SK-N-SH (cell line): ENCODE measurements around the gene CDIPT. TPM values are rescaled to one million over a fixed set of nuclear protein-coding genes. Genes with fewer than 3 reads are reported as not detected.

Experiments used
- CTCF ChIA-PET: fragments of 300-600, 350-600 bp; formaldehyde crosslinking; extraction: SDS; loops from one replicate; lab custom pipeline; 2021; lab: Yijun Ruan, JAX
- POLR2A ChIA-PET: fragments of 350-600 bp; sonication (Branson Sonifier 250); formaldehyde crosslinking; extraction: SDS; loops from one replicate; lab custom pipeline; 2020; ENCODE audit warnings: antibody characterized with exemption, inconsistent platforms; lab: Yijun Ruan, JAX
- DNase-seq: peaks from one replicate; pipeline ENCODE4 v3.0.0; 2012
- H2AFZ ChIP-seq: fragments of 200-600 bp; sonication (generic); 2 replicates; pipeline ENCODE4 v1.8.1; 2016; ENCODE audit warnings: antibody characterized with exemption, mild to moderate bottlenecking, low read depth
- H3F3A ChIP-seq: fragments of 200-600 bp; sonication (generic); replicated peaks from 2 replicates; pipeline ENCODE3; 2016; ENCODE audit warnings: antibody characterized with exemption, mild to moderate bottlenecking; ENCODE audit not compliant: insufficient read depth
- H3K27ac ChIP-seq, 2 experiments: fragments of 200-500 bp in 1 of 2; fragments of 200-600 bp in 1 of 2; sonication (Bioruptor generic) in 1 of 2; sonication (generic), shearing (Covaris generic) in 1 of 2; 2 replicates each; pipeline versions ENCODE4 v1.5.1 to v1.6.1; 2014 to 2016; ENCODE audit warnings: low read depth in 2 of 2, inconsistent platforms in 1 of 2, low read length in 1 of 2, mild to moderate bottlenecking in 1 of 2, mixed read lengths in 1 of 2
- H3K27me3 ChIP-seq: fragments of 200-600 bp; sonication (generic), shearing (Covaris generic); 2 replicates; pipeline ENCODE4 v1.6.1; 2016; ENCODE audit warnings: mixed run types; ENCODE audit not compliant: insufficient read depth
- H3K36me3 ChIP-seq, 2 experiments: fragments of 200-500 bp in 1 of 2; fragments of 200-600 bp in 1 of 2; sonication (Bioruptor generic) in 1 of 2; sonication (generic) in 1 of 2; replicated peaks in 1 of 2; 2 replicates each; pipeline versions ENCODE3 to v1.5.1; 2014 to 2016; ENCODE audit warnings: low read length in 1 of 2, mild to moderate bottlenecking in 1 of 2; ENCODE audit not compliant: insufficient read depth in 2 of 2, control insufficient read depth in 1 of 2
- H3K4me1 ChIP-seq, 2 experiments: fragments of 200-500 bp in 1 of 2; fragments of 200-600 bp in 1 of 2; sonication (Bioruptor generic) in 1 of 2; sonication (generic), shearing (Covaris generic) in 1 of 2; 2 replicates each; pipeline versions ENCODE4 v1.5.1 to v1.6.1; 2014 to 2016; ENCODE audit warnings: low read depth in 1 of 2, low read length in 1 of 2, mixed run types in 1 of 2; ENCODE audit not compliant: insufficient read depth in 2 of 2, control insufficient read depth in 1 of 2
- H3K4me2 ChIP-seq: fragments of 200-600 bp; sonication (generic), shearing (Covaris generic); 2 replicates; pipeline ENCODE4 v1.6.1; 2017; ENCODE audit warnings: mixed run types
- H3K4me3 ChIP-seq, 2 experiments: fragments of 200-500 bp in 1 of 2; fragments of 200-600 bp in 1 of 2; sonication (Bioruptor generic) in 1 of 2; sonication (generic), shearing (Covaris generic) in 1 of 2; 2 replicates each; pipeline versions ENCODE4 v1.5.1 to v1.8.1; 2014 to 2016; ENCODE audit warnings: low read depth in 2 of 2, inconsistent platforms in 1 of 2, low read length in 1 of 2, mild to moderate bottlenecking in 1 of 2, mixed read lengths in 1 of 2, moderate library complexity in 1 of 2
- H3K79me2 ChIP-seq: fragments of 200-600 bp; sonication (generic); 2 replicates; pipeline ENCODE4 v1.8.1; 2017; ENCODE audit warnings: mild to moderate bottlenecking; ENCODE audit not compliant: insufficient read depth
- H3K9ac ChIP-seq: fragments of 200-600 bp; sonication (generic); 2 replicates; pipeline ENCODE4 v1.6.1; 2017; ENCODE audit warnings: mixed run types
- H3K9me2 ChIP-seq: fragments of 200-600 bp; sonication (generic); 2 replicates; pipeline ENCODE4 v1.6.1; 2017; ENCODE audit warnings: mixed run types
- H3K9me3 ChIP-seq: fragments of 200-600 bp; sonication (generic); 2 replicates; pipeline ENCODE4 v1.6.1; 2017; ENCODE audit warnings: mixed run types, mild to moderate bottlenecking, moderate library complexity
- H4K20me1 ChIP-seq: fragments of 200-600 bp; sonication (generic); 2 replicates; pipeline ENCODE4 v1.6.1; 2017; ENCODE audit warnings: mild to moderate bottlenecking, mixed run types; ENCODE audit not compliant: insufficient read depth
- CHD2 ChIP-seq: fragments of 150-350 bp; IDR thresholded peaks from 2 replicates; pipeline ENCODE4 v1.6.1; 2018; ENCODE audit warnings: low read length; ENCODE audit not compliant: partially characterized antibody
- EZH2phosphoT487 ChIP-seq: fragments of 200-600 bp; sonication (generic); IDR thresholded peaks from 2 replicates; pipeline ENCODE4 v1.6.1; 2017; ENCODE audit warnings: low read depth, mixed run types, mild to moderate bottlenecking, antibody characterized with exemption, moderate library complexity, borderline replicate concordance
- FOSL2 ChIP-seq: IDR thresholded peaks from 2 replicates; pipeline ENCODE4 v1.4.0; 2012; ENCODE audit warnings: low read depth, mild to moderate bottlenecking, moderate library complexity, borderline replicate concordance
- FOXM1 ChIP-seq: IDR thresholded peaks from 2 replicates; pipeline ENCODE4 v1.4.0; 2012; ENCODE audit warnings: low read depth, mild to moderate bottlenecking
- MXI1 ChIP-seq: IDR thresholded peaks from 2 replicates; pipeline ENCODE4 v1.6.1; 2012; ENCODE audit warnings: mild to moderate bottlenecking, low read depth, low read length, improper control_type of control experiment
- POLR2AphosphoS5 ChIP-seq: IDR thresholded peaks from 2 replicates; pipeline ENCODE4 v1.6.1; 2012; ENCODE audit warnings: low read depth, low read length
- RAD21 ChIP-seq: IDR thresholded peaks from 2 replicates; pipeline ENCODE4 v1.6.1; 2012; ENCODE audit warnings: mild to moderate bottlenecking, low read length
- SIN3A ChIP-seq: IDR thresholded peaks from 2 replicates; pipeline ENCODE4 v1.6.1; 2012; ENCODE audit warnings: low read depth, mild to moderate bottlenecking, low read length, moderate library complexity, borderline replicate concordance
- TAF1 ChIP-seq: IDR thresholded peaks from 2 replicates; pipeline ENCODE4 v1.6.1; 2012; ENCODE audit warnings: low read depth, mild to moderate bottlenecking, low read length, moderate library complexity, borderline replicate concordance
- TCF12 ChIP-seq: IDR thresholded peaks from 2 replicates; pipeline ENCODE4 v1.4.0; 2012
- ZBTB33 ChIP-seq: IDR thresholded peaks from 2 replicates; pipeline ENCODE4 v1.4.0; 2012; ENCODE audit warnings: low read depth, borderline replicate concordance
- WGBS: methylation state at CpG from one replicate; pipeline ENCODE4 v1.1.6; 2017; ENCODE audit warnings: low lambda C conversion rate; 5-methylcytosine and 5-hydroxymethylcytosine counted together
- polyA plus RNA-seq, 3 experiments: library from polyadenylated mRNA; depleted of rRNA; stranded (reverse); fragments of >200 nt; gene quantifications; 2 replicates each; pipeline ENCODE4 v1.2.3, GENCODE V29; 2012
- TF ChIP-seq, protein P1 (sequence below): IDR thresholded peaks from 2 replicates; pipeline ENCODE4 v1.6.1; 2012; ENCODE audit warnings: mild to moderate bottlenecking, low read depth, low read length, moderate library complexity
- TF ChIP-seq, protein P2 (sequence below): IDR thresholded peaks from 2 replicates; pipeline ENCODE4 v1.4.0; 2012; ENCODE audit warnings: low read depth, borderline replicate concordance
- TF ChIP-seq, protein P3 (sequence below): IDR thresholded peaks from 2 replicates; pipeline ENCODE4 v1.4.0; 2012; ENCODE audit warnings: low read depth

The CDIPT gene
- polyA plus RNA-seq, 1 of the 3 experiments (the other 2 are of a cell fraction): 90.7 TPM

- Histone ChIP-seq H3F3A (peaks cover 60% of the 10 kb centered on the region), H3K79me2 (peaks cover 84% of the 10 kb centered on the region), H3K9me3 (no peaks in the 10 kb centered on the region), H3K4me2 (peak overlapping the region; percentile 86), H3K27me3 (no peaks in the 10 kb centered on the region), H3K36me3 (peaks cover 6 to 19% of the 10 kb centered on the region in 2 experiments), H3K4me3 (peak overlapping the region; percentile 59 to 93), H4K20me1 (no peaks in the 10 kb centered on the region), H3K9ac (peak overlapping the region; percentile 72)
- DNase-seq: no peak
- 35% methylated on average over 6 of the region's 11 CpGs for WGBS
- TF ChIP-seq EZH2phosphoT487: no peak
- TF ChIP-seq, protein P1, sequence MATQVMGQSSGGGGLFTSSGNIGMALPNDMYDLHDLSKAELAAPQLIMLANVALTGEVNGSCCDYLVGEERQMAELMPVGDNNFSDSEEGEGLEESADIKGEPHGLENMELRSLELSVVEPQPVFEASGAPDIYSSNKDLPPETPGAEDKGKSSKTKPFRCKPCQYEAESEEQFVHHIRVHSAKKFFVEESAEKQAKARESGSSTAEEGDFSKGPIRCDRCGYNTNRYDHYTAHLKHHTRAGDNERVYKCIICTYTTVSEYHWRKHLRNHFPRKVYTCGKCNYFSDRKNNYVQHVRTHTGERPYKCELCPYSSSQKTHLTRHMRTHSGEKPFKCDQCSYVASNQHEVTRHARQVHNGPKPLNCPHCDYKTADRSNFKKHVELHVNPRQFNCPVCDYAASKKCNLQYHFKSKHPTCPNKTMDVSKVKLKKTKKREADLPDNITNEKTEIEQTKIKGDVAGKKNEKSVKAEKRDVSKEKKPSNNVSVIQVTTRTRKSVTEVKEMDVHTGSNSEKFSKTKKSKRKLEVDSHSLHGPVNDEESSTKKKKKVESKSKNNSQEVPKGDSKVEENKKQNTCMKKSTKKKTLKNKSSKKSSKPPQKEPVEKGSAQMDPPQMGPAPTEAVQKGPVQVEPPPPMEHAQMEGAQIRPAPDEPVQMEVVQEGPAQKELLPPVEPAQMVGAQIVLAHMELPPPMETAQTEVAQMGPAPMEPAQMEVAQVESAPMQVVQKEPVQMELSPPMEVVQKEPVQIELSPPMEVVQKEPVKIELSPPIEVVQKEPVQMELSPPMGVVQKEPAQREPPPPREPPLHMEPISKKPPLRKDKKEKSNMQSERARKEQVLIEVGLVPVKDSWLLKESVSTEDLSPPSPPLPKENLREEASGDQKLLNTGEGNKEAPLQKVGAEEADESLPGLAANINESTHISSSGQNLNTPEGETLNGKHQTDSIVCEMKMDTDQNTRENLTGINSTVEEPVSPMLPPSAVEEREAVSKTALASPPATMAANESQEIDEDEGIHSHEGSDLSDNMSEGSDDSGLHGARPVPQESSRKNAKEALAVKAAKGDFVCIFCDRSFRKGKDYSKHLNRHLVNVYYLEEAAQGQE: no peak
- TF ChIP-seq POLR2AphosphoS5: peak; percentile 20; the same call in 1 of the 2 replicates
- TF ChIP-seq, protein P2, sequence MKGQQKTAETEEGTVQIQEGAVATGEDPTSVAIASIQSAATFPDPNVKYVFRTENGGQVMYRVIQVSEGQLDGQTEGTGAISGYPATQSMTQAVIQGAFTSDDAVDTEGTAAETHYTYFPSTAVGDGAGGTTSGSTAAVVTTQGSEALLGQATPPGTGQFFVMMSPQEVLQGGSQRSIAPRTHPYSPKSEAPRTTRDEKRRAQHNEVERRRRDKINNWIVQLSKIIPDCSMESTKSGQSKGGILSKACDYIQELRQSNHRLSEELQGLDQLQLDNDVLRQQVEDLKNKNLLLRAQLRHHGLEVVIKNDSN: peak; percentile 78
- TF ChIP-seq, all 33 proteins: peak for 2
- H3K4me1 ChIP-seq: peaks cover 36 to 37% of the 10 kb centered on the region in 2 experiments; a peak in 3 of 4 replicates
- CTCF ChIA-PET: interaction anchor here (1.0 to 14.0 kb wide), 7 partner anchors 13 to 229 kb away, joined by 3 to 129 read pairs (median 6); partner anchors contain the start of gene KIF22
- H3K27ac ChIP-seq: peak overlapping the region; percentile 74 to 97
- no peaks in the 10 kb centered on the region for H3K9me2 ChIP-seq
- H2AFZ ChIP-seq: no peak overlapping the region
- POLR2A ChIA-PET: interaction anchor here (0.6 to 1.4 kb wide), 5 partner anchors 10 to 81 kb away, joined by 3 to 4 read pairs (median 3); no protein-coding TSS in a partner anchor
Measured at GRCh38 chr16:29820730-29821642, 42.0 kb downstream of the CDIPT start.

GRCh38 chr16:29820271-29820701 is 42.7 kb downstream of the CDIPT start, which contains the start of gene MVP:
Gene MVP, plus strand, starts transcription at chr16:29820462. Its CDS starts 10,088 bp downstream, at chr16:29830550.
- Histone ChIP-seq H3F3A (peaks cover 60% of the 10 kb centered on the region), H3K79me2 (peaks cover 80% of the 10 kb centered on the region), H3K4me2 (peak within 1 kb of the TSS; percentile 86), H3K9me2 (no peaks in the 10 kb centered on the region), H3K4me1 (peaks cover 32 to 36% of the 10 kb centered on the region in 2 experiments; a peak in 3 of 4 replicates), H3K27me3 (no peaks in the 10 kb centered on the region), H3K4me3 (peak within 1 kb of the TSS; percentile 59 to 93), H3K9me3 (no peaks in the 10 kb centered on the region), H3K36me3 (peaks cover 6 to 19% of the 10 kb centered on the region in 2 experiments), H2AFZ (no peak within 1 kb of the TSS), H3K27ac (peak within 1 kb of the TSS; percentile 74 to 97), H3K9ac (peak within 1 kb of the TSS; percentile 72), H4K20me1 (no peaks in the 10 kb centered on the region)
- 0% methylated on average over 3 of the region's 4 CpGs for WGBS
- 0 out of 2 replicates have a peak, but pooled peaks have one; percentile 38 for TF ChIP-seq TAF1
- peak; percentile 92 for TF ChIP-seq POLR2AphosphoS5
- TF ChIP-seq FOXM1: no peak
- TF ChIP-seq MXI1: 0 out of 2 replicates have a peak, but pooled peaks have one; percentile 31
- TF ChIP-seq, protein P3, sequence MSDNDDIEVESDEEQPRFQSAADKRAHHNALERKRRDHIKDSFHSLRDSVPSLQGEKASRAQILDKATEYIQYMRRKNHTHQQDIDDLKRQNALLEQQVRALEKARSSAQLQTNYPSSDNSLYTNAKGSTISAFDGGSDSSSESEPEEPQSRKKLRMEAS: peak; percentile 68; the same call in 1 of the 2 replicates
- TF ChIP-seq RAD21: 0 out of 2 replicates have a peak, but pooled peaks have one; percentile 17
- no peak for TF ChIP-seq FOSL2
- TF ChIP-seq ZBTB33: no peak
- peak; percentile 71 for TF ChIP-seq TCF12
- TF ChIP-seq CHD2: peak; percentile 49
- peak; percentile 92; the same call in 1 of the 2 replicates for TF ChIP-seq SIN3A
- CTCF ChIA-PET: interaction anchor here (0.6 to 14.0 kb wide), 11 partner anchors 13 to 212 kb away, joined by 3 to 129 read pairs (median 5); partner anchors contain the start of gene KIF22
- POLR2A ChIA-PET: interaction anchor here (0.9 to 1.4 kb wide), 2 partner anchors 9 to 13 kb away, joined by 3 to 4 read pairs; no protein-coding TSS in a partner anchor
- DNase-seq: peak; percentile 72
